A549 treated with CORT108297 at 1 μM for 4 hours (cell line): Measurements from ENCODE around the gene GARRE1. TPM values are rescaled to one million over a fixed set of nuclear protein-coding genes. Genes with fewer than 3 reads are reported as not detected.

Source experiments
- total RNA-seq: library from RNA; stranded (reverse); fragments of 200-300 nt; extraction: Qiagen RNA extraction; gene quantifications from 5 replicates; pipeline ENCODE4 v1.2.3, GENCODE V29; 2022

GARRE1 gene, protein sequence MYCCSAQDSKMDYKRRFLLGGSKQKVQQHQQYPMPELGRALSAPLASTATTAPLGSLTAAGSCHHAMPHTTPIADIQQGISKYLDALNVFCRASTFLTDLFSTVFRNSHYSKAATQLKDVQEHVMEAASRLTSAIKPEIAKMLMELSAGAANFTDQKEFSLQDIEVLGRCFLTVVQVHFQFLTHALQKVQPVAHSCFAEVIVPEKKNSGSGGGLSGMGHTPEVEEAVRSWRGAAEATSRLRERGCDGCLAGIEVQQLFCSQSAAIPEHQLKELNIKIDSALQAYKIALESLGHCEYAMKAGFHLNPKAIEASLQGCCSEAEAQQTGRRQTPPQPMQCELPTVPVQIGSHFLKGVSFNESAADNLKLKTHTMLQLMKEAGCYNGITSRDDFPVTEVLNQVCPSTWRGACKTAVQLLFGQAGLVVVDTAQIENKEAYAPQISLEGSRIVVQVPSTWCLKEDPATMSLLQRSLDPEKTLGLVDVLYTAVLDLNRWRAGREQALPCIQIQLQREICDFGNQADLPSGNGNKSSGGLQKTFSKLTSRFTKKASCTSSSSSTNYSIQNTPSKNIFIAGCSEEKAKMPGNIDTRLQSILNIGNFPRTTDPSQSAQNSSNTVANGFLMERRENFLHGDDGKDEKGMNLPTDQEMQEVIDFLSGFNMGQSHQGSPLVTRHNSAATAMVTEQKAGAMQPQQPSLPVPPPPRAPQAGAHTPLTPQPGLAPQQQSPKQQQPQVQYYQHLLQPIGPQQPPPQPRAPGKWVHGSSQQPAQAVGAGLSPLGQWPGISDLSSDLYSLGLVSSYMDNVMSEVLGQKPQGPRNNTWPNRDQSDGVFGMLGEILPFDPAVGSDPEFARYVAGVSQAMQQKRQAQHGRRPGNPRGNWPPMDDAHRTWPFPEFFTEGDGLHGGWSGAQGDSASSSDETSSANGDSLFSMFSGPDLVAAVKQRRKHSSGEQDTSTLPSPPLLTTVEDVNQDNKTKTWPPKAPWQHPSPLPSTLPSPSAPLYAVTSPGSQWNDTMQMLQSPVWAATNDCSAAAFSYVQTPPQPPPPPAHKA (N-terminal part only)
- 8.7 to 14.1 TPM (median 12.3 TPM) in 5 replicates for total RNA-seq

DNA sequence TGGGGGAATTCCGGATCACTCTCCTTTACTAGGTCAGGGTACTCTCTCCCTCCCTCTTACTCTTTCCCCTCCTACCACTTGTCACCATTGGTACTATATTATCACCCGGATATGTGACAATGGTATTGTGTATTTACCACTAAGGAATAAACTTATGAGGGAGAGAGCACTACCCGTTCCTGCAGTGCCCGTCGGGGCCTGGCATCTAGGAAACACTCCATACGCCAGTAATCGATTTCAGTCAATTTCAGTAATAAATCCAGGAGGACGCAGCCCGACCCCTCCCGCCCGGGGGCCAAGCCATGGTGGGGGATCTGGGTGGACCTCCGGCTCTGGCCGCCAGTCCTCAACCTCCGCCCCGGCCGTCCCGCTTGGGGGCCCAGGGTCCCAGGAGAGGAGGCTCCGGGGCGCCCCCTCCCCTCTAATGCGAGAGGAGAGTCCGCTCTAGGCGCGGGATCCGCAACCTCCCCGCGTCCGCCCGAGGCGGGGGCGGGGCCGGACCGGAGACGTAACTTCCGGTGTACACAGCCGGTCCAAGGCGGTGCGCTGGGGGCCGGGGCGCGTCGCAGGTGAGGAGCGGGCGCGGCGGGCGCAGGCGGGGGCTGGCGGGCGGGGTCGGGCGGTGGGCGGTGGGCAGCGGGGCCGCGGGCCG, at the start of gene GARRE1:
Gene GARRE1, plus strand, starts transcription at position 509 of the 652 bp plus-strand sequence. CDS start 45,920 bp downstream, outside the sequence.

Other genes with a start within 250 kb of the GARRE1 start
- gene LSM14A, start 82.0 kb upstream of the GARRE1 start, total RNA-seq: 191 to 345 TPM (median 229 TPM) in 5 replicates
- 654 to 735 TPM (median 723 TPM) in 5 replicates for gene GPI, start 110.6 kb downstream of the GARRE1 start, total RNA-seq
- 29.3 to 37.4 TPM (median 36.3 TPM) in 5 replicates for gene PDCD2L, start 149.8 kb downstream of the GARRE1 start, total RNA-seq
- 228 to 398 TPM (median 256 TPM) in 5 replicates for gene UBA2, start 173.8 kb downstream of the GARRE1 start, total RNA-seq
- 22.6 to 35.1 TPM (median 33.4 TPM) in 5 replicates for gene WTIP, start 227.2 kb downstream of the GARRE1 start, total RNA-seq